Trophoblast cell (in vitro differentiated cells and primary cell): ENCODE measurements around the gene PDGFD.

Source experiments
- DNase-seq, 2 donors: peaks; one replicate each; pipeline ENCODE4 v3.0.0-alpha.2; 2016
- H2AFZ ChIP-seq: 2 replicates; pipeline ENCODE4 v1.6.1; 2013; ENCODE audit warnings: low read length, moderate library complexity, mild to moderate bottlenecking; ENCODE audit not compliant: insufficient read depth, poor library complexity
- H2AK5ac ChIP-seq: 2 replicates; pipeline ENCODE4 v1.6.1; 2013; ENCODE audit warnings: mild to moderate bottlenecking, low read length
- H2BK120ac ChIP-seq: 2 replicates; pipeline ENCODE4 v1.6.1; 2013; ENCODE audit warnings: low read length, mild to moderate bottlenecking, moderate library complexity; ENCODE audit not compliant: insufficient read depth, poor library complexity
- H2BK12ac ChIP-seq: 2 replicates; pipeline ENCODE4 v1.6.1; 2013; ENCODE audit warnings: mild to moderate bottlenecking, low read length, moderate library complexity
- H2BK5ac ChIP-seq: 2 replicates; pipeline ENCODE4 v1.6.1; 2013; ENCODE audit warnings: low read length, low read depth, moderate library complexity, mild to moderate bottlenecking; ENCODE audit not compliant: poor library complexity
- H3K14ac ChIP-seq: 2 replicates; pipeline ENCODE4 v1.6.1; 2013; ENCODE audit warnings: mild to moderate bottlenecking, low read length
- H3K18ac ChIP-seq: 2 replicates; pipeline ENCODE4 v1.6.1; 2013; ENCODE audit warnings: mild to moderate bottlenecking, low read length
- H3K23ac ChIP-seq: 2 replicates; pipeline ENCODE4 v1.6.1; 2013; ENCODE audit warnings: low read length
- H3K27ac ChIP-seq: 2 replicates; pipeline ENCODE4 v1.5.1; 2013; ENCODE audit warnings: low read depth, mild to moderate bottlenecking, inconsistent platforms, low read length, moderate library complexity
- H3K27me3 ChIP-seq: 2 replicates; pipeline ENCODE4 v1.6.1; 2013; ENCODE audit warnings: inconsistent platforms, mild to moderate bottlenecking, low read length, moderate library complexity; ENCODE audit not compliant: insufficient read depth
- H3K36me3 ChIP-seq, 2 experiments: 1 replicate in 1 of 2; 2 replicates in 1 of 2; pipeline ENCODE4 v1.6.1; 2013; ENCODE audit warnings: low read length in 2 of 2, mild to moderate bottlenecking in 2 of 2, moderate library complexity in 1 of 2; ENCODE audit not compliant: insufficient read depth in 2 of 2, control insufficient read depth in 1 of 2
- H3K4ac ChIP-seq: 2 replicates; pipeline ENCODE4 v1.6.1; 2013; ENCODE audit warnings: low read depth, mild to moderate bottlenecking, low read length, moderate library complexity
- H3K4me1 ChIP-seq, 2 experiments: 1 replicate in 1 of 2; 2 replicates in 1 of 2; pipeline ENCODE4 v1.6.1; 2013; ENCODE audit warnings: low read length in 2 of 2, mild to moderate bottlenecking in 2 of 2, moderate library complexity in 1 of 2; ENCODE audit not compliant: insufficient read depth in 2 of 2, control insufficient read depth in 1 of 2
- H3K4me2 ChIP-seq: 2 replicates; pipeline ENCODE4 v1.6.1; 2013; ENCODE audit warnings: inconsistent platforms, mild to moderate bottlenecking, low read length, moderate library complexity
- H3K4me3 ChIP-seq: 2 replicates; pipeline ENCODE4 v1.5.1; 2013; ENCODE audit warnings: mild to moderate bottlenecking, low read depth, low read length, inconsistent platforms
- H3K79me1 ChIP-seq: one replicate; pipeline ENCODE4 v1.6.1; 2013; ENCODE audit warnings: low read length
- H3K79me2 ChIP-seq: 2 replicates; pipeline ENCODE4 v1.6.1; 2013; ENCODE audit warnings: low read length, mild to moderate bottlenecking; ENCODE audit not compliant: control insufficient read depth, insufficient read depth, poor library complexity
- H3K9ac ChIP-seq: 2 replicates; pipeline ENCODE4 v1.6.1; 2013; ENCODE audit warnings: mild to moderate bottlenecking, low read length
- H3K9me3 ChIP-seq: 2 replicates; pipeline ENCODE4 v1.6.1; 2013; ENCODE audit warnings: low read depth, mild to moderate bottlenecking, control low read depth, inconsistent platforms, low read length; ENCODE audit not compliant: insufficient read depth
- H4K12ac ChIP-seq: 2 replicates; pipeline ENCODE4 v1.6.1; 2013; ENCODE audit warnings: low read depth, mild to moderate bottlenecking, low read length, moderate library complexity
- H4K8ac ChIP-seq: 2 replicates; pipeline ENCODE4 v1.6.1; 2013; ENCODE audit warnings: low read depth, mild to moderate bottlenecking, low read length, moderate library complexity
- H4K91ac ChIP-seq: one replicate; pipeline ENCODE4 v1.6.1; 2013; ENCODE audit warnings: low read depth, mild to moderate bottlenecking, low read length, moderate library complexity
- WGBS: extraction: QIAGEN DNeasy Blood & Tissue Kit; methylation state at CpG from one replicate; pipeline ENCODE4 v1.1.7; 2013; ENCODE audit warnings: missing lambda C conversion rate; ENCODE audit not compliant: insufficient read length, insufficient coverage; ENCODE audit errors: extremely low coverage; 5-methylcytosine and 5-hydroxymethylcytosine counted together

Gene PDGFD

DNA sequence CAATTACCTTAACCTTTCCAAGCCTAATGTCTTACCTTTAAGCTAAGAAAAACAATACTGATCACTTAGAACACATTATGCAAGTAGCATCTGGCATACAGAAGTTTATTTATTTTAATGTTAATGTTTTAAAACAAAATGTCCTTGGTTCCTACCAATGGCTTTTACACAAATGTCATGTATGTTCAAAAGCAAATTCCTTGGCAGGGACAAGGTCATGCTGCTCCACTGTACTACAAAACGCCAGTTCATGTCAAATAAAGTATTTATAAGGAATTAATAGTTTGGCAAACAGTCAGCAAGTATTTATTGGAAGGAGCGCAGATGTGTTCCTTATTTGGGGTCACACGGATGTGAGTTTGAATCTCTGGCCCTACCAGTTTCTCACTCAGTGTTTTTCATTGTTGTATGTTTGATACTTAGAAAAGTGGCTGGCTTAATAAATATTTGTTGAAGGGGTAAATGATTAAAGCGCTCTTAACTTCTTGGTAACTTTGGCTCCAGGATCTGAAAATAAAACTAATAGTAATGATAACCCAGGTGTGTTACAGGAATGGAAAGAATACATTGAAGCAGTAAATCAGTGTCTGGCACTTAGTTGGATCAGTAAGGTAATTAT, 108.9 kb downstream of the PDGFD start:
- no peaks in the 10 kb centered on the region for H3K36me3 ChIP-seq
- no peak overlapping the region for H3K4me2 ChIP-seq
- H3K27me3 ChIP-seq, result no peaks in the 10 kb centered on the region
- H3K9ac ChIP-seq, result no peak overlapping the region
- H4K8ac ChIP-seq, result no peak overlapping the region
- no peaks in the 10 kb centered on the region for H3K79me2 ChIP-seq
- no peak overlapping the region for H3K4me3 ChIP-seq
- no peak overlapping the region for H2BK5ac ChIP-seq
- no peak overlapping the region for H4K12ac ChIP-seq
- H3K4me1 ChIP-seq, result no peaks in the 10 kb centered on the region
- H3K79me1 ChIP-seq, result no peaks in the 10 kb centered on the region
- H3K9me3 ChIP-seq, result peaks cover 1% of the 10 kb centered on the region
- no peak overlapping the region for H3K14ac ChIP-seq
- no peak overlapping the region for H3K23ac ChIP-seq
- H4K91ac ChIP-seq, result no peak overlapping the region
- no peak overlapping the region for H2BK12ac ChIP-seq
- no peak for DNase-seq
- H2AFZ ChIP-seq, result no peak overlapping the region
- no peak overlapping the region for H3K27ac ChIP-seq
- H3K4ac ChIP-seq, result no peak overlapping the region
- H2AK5ac ChIP-seq, result no peak overlapping the region
- H2BK120ac ChIP-seq, result no peak overlapping the region
- WGBS, result no CpG with 5 or more reads among the region's 4 CpGs
- no peak overlapping the region for H3K18ac ChIP-seq

- Histone ChIP-seq H4K91ac (no peak overlapping the region), H2BK5ac (no peak overlapping the region), H3K79me1 (no peaks in the 10 kb centered on the region), H3K23ac (no peak overlapping the region), H3K27me3 (no peaks in the 10 kb centered on the region), H3K14ac (no peak overlapping the region), H3K9ac (no peak overlapping the region), H3K4ac (no peak overlapping the region), H3K27ac (no peak overlapping the region), H3K18ac (no peak overlapping the region), H3K79me2 (no peaks in the 10 kb centered on the region), H3K4me3 (no peak overlapping the region), H2AK5ac (no peak overlapping the region), H3K36me3 (no peaks in the 10 kb centered on the region), H2BK120ac (no peak overlapping the region), H3K4me1 (no peaks in the 10 kb centered on the region), H2BK12ac (no peak overlapping the region), H3K4me2 (no peak overlapping the region), H4K12ac (no peak overlapping the region), H4K8ac (no peak overlapping the region), H3K9me3 (peaks cover 1% of the 10 kb centered on the region), H2AFZ (no peak overlapping the region)
- no CpG with 5 or more reads among the region's 5 CpGs for WGBS
- DNase-seq, result no peak
Observed at GRCh38 chr11:104053743-104054478, 110.0 kb downstream of the PDGFD start.

- no peaks in the 10 kb centered on the region for H3K36me3 ChIP-seq
- H3K27me3 ChIP-seq, result no peaks in the 10 kb centered on the region
- H3K27ac ChIP-seq, result no peak overlapping the region
- H2BK12ac ChIP-seq, result no peak overlapping the region
- no peak overlapping the region for H3K18ac ChIP-seq
- no peak overlapping the region for H2AFZ ChIP-seq
- H3K9me3 ChIP-seq, result peaks cover 1% of the 10 kb centered on the region
- no peak overlapping the region for H2BK5ac ChIP-seq
- no peak overlapping the region for H2AK5ac ChIP-seq
- H3K4me1 ChIP-seq, result no peaks in the 10 kb centered on the region
- no CpG with 5 or more reads among the region's 4 CpGs for WGBS
- H3K4ac ChIP-seq, result no peak overlapping the region
- no peaks in the 10 kb centered on the region for H3K79me2 ChIP-seq
- no peak overlapping the region for H2BK120ac ChIP-seq
- no peak overlapping the region for H4K91ac ChIP-seq
- H4K12ac ChIP-seq, result no peak overlapping the region
- H3K79me1 ChIP-seq, result no peaks in the 10 kb centered on the region
- no peak overlapping the region for H4K8ac ChIP-seq
- no peak overlapping the region for H3K4me2 ChIP-seq
- no peak for DNase-seq
- H3K9ac ChIP-seq, result no peak overlapping the region
- no peak overlapping the region for H3K14ac ChIP-seq
- H3K4me3 ChIP-seq, result no peak overlapping the region
- no peak overlapping the region for H3K23ac ChIP-seq
Observed at GRCh38 chr11:104051778-104052177, 112.2 kb downstream of the PDGFD start.

DNA sequence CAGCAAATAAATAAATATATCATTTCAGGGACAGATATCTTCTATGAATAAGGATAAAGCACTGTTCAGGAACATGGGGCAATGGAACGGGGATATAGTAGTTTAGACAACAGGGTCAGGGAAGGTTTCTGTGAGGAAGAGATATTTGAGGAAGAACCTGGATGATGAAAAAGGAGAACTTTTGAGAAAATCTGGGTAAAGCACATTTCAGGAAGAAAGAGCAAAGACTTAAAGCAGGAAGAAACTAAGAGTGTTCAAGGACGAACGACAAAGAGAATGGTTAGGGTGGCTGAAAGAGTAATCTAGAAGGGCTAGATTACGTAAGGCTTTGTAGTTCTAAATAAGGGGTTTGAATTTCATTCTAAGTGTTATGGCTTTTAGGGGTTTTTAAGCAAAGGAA, 114.8 kb downstream of the PDGFD start:
- Histone ChIP-seq H3K4me1 (no peaks in the 10 kb centered on the region), H3K4me2 (no peak overlapping the region), H2BK5ac (no peak overlapping the region), H4K8ac (no peak overlapping the region), H2AFZ (no peak overlapping the region), H3K4me3 (no peak overlapping the region), H2BK12ac (no peak overlapping the region), H2BK120ac (no peak overlapping the region), H3K79me1 (no peaks in the 10 kb centered on the region), H3K14ac (no peak overlapping the region), H4K12ac (no peak overlapping the region), H4K91ac (no peak overlapping the region), H2AK5ac (no peak overlapping the region), H3K9ac (no peak overlapping the region), H3K18ac (no peak overlapping the region), H3K9me3 (peaks cover 1% of the 10 kb centered on the region), H3K27ac (no peak overlapping the region), H3K36me3 (no peaks in the 10 kb centered on the region), H3K23ac (no peak overlapping the region), H3K79me2 (no peaks in the 10 kb centered on the region), H3K27me3 (no peaks in the 10 kb centered on the region), H3K4ac (no peak overlapping the region)
- DNase-seq, result no peak
- no CpG with 5 or more reads among the region's 4 CpGs for WGBS
